OCI-LY3 (cell line): ENCODE measurements around the gene HNMT.

Experiments used
- CTCF ChIP-seq: fragments of 200-600, 300-600 bp; sonication (generic); IDR thresholded peaks from 2 replicates; pipeline ENCODE4 v1.5.1; 2014; ENCODE audit warnings: antibody characterized with exemption, low read length, low read depth
- EZH2phosphoT487 ChIP-seq: fragments of 200-600 bp; shearing (Covaris generic); IDR thresholded peaks from 2 replicates; pipeline ENCODE4 v1.6.1; 2018; ENCODE audit warnings: antibody characterized with exemption, mixed run types, low read depth

GRCh38 chr2:137986268-137986667 is 22.0 kb downstream of the HNMT start:
- TF ChIP-seq CTCF (no peak), EZH2phosphoT487 (no peak)
